Fibroblast of mammary gland (primary cell): ENCODE measurements around the gene C4orf50.

Source experiments
- DNase-seq: peaks from one replicate; pipeline ENCODE4 v3.0.0-alpha.2; 2010; ENCODE audit warnings: low read depth
- H3K4me3 ChIP-seq: 2 replicates; pipeline ENCODE4 v1.5.1; 2011; ENCODE audit warnings: low read depth, mild to moderate bottlenecking, low read length, moderate library complexity; ENCODE audit not compliant: control insufficient read depth
- CTCF ChIP-seq: conservative IDR thresholded peaks from 2 replicates; pipeline ENCODE4 v1.5.1; 2011; ENCODE audit warnings: low read depth, low read length, inconsistent platforms; ENCODE audit not compliant: control insufficient read depth, insufficient read depth

The C4orf50 gene

DNA sequence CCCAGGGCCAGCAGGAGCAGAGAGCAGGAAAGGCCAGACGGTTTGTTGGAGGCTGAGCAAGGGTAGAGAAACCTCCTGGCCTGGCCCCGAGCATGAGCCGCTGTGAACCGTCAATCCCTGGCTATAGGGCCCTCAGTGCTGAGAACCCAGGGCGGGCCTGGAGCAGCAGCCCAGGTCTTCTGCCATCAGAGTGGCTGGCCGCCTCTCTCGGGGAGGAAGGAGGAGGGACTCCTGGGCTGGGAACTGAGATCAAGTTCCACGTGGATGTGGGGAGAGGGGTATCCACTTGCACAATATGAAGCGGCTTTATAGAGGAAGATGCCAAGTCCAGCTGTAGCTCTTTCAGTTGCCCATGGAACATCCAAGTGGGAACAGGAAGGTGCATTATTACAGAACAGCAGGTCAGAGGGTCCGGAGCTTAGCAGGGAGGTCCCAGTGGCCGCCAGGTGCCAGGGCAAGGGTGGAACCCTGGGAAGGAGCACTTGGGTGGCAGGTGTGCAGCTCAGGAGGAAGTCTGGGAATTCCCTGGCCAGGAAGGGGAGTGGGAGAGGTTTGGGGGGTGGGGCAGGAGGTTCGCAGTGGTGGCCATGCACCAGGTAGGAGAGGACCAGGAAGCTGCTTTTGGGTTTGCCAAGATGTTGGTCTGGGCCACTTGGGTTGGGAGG lies 93.6 kb downstream of the C4orf50 start:
- H3K4me3 ChIP-seq: no peak overlapping the region
- TF ChIP-seq CTCF: no peak
- DNase-seq: no peak

- no peak for TF ChIP-seq CTCF
- DNase-seq: no peak
- H3K4me3 ChIP-seq: no peak overlapping the region
These were observed 94.9 kb downstream of the C4orf50 start for GRCh38 chr4:5923376-5923775.

GRCh38 chr4:5922556-5922955 lies 95.7 kb downstream of the C4orf50 start:
- no peak overlapping the region for H3K4me3 ChIP-seq
- no peak for DNase-seq
- no peak for TF ChIP-seq CTCF

- H3K4me3 ChIP-seq: no peak overlapping the region
- DNase-seq: no peak
- TF ChIP-seq CTCF: no peak
These were observed 96.2 kb downstream of the C4orf50 start for GRCh38 chr4:5921981-5922380.

DNA sequence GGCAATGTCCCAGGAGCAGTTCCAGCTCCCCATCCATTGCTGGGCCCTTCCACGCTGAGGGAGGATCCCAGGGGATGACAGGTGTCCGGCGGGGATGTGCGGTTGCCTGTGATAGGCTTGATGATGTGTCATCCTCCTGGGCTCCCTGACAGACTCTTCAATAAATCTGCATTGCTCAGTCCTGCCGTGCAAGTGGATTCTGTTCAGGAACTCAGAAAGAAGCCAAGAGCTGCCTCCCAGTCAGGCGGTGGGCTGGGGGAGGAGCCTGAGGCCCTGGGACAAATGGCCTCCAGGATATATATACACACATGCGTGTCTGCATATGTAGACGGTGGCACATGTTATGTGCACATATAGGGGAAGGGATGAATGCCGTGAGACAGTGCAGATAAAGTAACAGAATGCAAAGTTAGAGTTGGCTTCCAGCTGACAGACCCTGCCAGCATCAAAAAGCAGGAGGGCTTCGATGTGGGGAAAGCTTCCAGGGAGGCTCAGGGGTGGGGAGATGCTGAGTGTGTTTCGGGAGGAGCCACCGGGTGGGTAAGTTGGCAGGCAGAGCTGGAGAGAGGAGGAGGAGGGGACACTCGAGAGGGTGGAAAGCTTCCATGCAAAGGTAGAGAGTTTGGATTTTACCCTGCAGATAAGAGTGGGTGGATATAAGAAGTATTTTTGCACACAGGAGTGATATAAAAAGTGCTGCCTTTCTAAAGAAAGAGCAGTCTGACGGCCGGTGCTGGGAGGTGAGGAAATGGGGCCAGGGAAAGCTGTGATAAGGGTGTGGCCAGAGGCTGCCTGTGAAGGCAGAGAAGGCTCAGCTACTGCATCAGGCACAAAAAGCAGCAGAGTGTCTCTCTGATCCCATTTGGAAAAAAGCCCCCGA lies 96.9 kb downstream of the C4orf50 start:
- TF ChIP-seq CTCF: no peak
- no peak overlapping the region for H3K4me3 ChIP-seq
- peak; percentile 13 for DNase-seq

- no peak for TF ChIP-seq CTCF
- H3K4me3 ChIP-seq: no peak overlapping the region
- no peak for DNase-seq
These were observed 98.7 kb downstream of the C4orf50 start for GRCh38 chr4:5919571-5919970.
